Stimulated activated CD4-positive, alpha-beta T cell treated with anti-CD3 and anti-CD28 coated beads, TNF-alpha, amount 100 ng/mL, for 4 hours (primary cell): ENCODE data around the gene MTM1.

Experiments used
- DNase-seq, 3 experiments: peaks; one replicate each; pipeline ENCODE4 v3.0.0-alpha.2; 2020; ENCODE audit warnings: low read depth in 3 of 3

MTM1 gene

DNA sequence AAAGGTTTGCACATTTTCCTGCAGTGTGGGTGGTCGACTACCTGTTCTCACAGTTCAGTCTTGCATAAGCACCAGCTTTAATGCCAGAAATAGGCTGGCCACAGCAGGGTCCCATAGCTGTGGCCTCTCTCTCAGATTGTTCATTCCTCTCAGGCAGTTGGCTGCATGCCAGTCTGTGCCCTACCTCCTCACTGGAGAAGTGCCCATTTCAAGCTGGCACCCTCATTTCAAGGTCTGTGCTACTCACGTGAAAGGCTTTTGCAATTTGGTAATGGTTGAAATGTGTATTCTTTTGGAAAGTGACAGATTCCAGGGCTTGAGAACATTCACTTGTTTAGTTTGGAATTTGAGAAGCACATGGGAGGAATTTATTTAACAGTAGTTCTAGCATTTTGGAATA, 95.9 kb downstream of the MTM1 start:
- DNase-seq = no peak

DNA sequence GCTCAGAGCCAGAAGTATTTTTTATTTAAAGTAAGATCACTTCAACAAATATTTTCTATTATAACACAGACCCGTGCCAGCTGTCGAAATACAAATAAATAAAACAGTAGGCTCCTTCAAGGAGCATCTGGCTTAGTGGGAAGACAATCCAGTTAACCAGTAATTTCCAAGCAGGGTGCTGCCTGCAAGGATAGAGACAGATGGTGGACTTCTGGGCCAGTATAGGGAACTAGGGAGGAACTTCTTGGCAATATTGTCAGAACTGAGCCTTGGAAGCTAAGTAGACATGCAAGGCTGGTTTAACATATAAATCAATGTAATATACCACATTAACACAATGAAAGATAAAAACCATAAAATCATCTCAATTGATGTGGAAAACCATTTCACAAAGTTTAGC, 107.8 kb downstream of the MTM1 start:
- no peak for DNase-seq

DNA sequence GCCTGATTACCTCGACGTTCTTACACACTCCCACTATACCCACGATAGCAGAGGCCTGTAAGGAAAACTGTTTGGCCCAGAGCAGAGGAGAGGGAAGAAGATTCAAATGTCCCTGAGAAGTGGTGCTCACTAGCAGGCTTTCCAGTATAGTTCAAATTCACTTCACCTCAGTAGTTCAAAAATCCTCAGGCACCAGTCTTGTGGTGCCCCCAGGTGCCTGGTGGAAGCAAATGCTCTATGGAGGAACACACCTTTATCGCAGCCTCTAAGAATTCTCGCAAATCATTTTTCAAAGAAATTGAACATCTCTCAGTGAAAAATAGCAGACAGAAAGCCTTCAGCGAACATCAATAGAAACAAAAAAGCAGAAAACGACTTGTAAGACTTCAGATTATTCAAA, 112.6 kb downstream of the MTM1 start:
- DNase-seq = no peak

DNA sequence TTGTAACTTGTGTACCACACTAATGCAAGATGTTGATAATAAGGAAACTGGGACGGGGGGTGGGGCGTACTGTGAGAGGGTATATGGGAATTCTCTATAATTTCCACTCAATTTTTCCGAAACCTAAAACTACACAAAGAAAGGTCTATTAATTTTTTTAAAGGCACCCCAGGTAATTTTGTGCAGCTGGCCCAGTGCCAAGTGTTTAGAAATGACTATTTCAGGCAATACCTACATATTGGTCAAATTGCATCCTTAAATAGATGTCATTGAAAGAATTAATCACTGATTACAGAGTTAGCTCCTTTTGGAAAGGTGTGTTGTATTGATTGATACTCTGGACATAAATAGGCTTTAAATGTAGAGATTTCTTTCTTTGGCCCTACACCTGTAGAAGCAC, 114.7 kb downstream of the MTM1 start:
- no peak for DNase-seq

DNA sequence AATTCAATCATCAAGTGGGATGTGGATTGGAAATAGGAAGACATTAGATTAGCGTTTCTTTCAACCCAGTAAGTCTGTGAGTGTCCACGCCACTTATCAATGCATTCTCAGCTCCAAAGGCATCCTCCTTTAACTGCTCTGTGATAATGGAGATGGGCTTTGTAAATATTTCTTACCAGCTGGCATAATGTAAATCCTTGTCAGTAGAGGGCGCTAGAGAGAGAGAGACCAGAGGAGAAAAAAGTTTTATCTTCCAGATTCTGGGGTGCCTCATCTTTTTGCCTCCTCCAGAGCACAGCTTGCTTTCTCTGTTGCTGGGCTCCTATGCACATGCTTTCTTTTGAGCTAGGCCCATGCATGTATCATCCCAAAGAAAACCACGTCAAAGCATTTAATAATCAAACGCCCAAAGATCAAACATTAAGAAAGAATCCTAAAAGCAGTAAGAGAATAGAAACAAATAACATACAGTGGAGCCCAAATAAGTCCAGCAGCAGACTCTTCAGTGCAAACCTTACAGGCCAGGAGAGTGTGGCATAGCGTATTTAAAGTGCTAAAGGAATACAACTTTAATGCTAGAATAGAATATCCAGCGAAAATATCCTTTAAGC, 115.2 kb downstream of the MTM1 start:
- DNase-seq = no peak

DNA sequence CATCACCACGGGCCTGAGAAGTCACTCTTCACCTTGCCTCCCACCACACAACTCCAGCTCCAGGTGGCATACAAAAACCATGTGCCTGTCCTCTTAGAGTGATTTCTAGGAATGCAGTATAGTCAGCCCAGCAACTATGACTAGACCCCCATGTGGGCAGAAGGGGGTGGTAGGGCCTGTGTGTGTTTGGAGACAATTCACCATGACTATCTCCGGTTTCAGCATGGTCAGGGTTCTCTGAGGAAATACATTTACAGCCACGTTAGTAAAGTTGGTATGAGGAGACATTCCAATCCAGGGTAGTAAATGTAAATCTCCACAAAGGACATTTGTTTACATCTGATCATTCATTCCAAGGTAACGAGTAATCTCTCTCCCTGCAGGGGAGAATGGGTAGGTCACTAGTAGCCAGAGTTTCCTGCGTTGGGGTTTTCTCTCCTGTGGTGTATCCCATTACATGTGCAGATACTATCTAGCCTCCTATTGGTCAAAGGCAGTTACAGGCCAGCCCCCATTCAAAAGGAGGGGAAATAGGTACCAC, 120.6 kb downstream of the MTM1 start:
- DNase-seq = no peak

DNA sequence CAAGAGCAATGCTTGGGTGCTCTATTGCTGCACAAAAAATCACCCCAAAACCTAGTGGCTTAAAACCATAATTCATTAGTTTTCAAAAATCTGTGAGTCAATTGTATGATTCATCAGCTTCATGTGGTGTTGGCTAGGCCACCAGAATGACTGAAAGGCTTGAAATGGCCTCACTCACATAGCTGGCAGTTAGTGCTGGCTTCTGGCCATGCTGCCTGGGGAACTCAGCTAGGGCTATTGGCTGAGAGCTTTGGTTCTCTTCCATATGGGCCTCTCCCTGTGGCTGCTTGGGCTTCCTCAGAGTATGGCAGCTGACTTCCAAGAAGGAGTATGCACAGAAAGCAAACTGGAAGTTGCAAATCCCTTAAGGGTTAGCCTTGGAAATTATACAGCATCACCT, 121.7 kb downstream of the MTM1 start:
- no peak for DNase-seq

- no peak for DNase-seq
Measured at GRCh38 chrX:150692296-150692695, 123.9 kb downstream of the MTM1 start.

DNA sequence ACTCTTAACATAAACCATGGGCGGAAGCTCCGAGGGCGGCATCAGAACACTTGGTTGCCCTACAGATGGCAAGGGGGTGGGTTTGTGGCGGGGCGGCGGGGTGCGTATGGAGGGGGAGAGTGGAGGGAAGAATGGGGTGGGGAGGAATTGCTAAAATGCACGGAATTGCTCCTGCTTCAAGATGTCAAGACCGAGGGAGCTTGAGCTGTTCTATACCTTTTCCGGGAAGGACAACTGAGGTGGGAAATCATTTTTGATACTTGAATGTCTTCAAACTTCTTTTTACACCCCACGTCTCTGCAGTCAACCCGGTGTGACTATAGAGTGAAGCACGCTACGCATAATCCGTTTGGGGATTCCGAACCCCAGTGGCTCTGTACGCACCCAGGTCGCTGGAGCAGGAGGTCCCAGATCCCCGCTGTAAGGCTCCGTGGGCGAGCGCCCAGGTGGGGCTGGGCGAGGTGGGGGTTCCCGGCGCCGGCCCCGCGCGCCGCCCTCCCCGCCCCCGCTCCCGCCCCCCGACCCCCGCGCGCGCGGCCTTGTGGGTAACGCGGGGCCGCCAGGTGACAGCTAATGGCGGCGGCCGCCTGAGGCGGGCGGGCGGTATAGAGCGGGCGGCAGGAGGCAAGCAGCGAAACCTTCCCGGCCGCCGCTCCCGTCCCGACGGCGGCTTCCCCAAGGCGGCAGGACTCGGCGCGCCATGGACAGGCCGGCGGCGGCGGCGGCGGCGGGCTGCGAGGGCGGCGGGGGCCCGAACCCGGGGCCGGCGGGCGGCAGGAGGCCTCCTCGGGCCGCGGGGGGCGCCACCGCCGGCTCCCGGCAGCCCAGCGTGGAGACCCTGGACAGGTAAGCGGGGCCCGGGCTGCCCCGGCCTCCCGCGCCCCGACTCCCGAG, 124.7 kb downstream of the MTM1 start, which contains the start of gene MTMR1:
TSS of gene MTMR1 (plus strand) at position 566 of the 894 bp plus-strand sequence. CDS start at position 701, 135 bp downstream.
- DNase-seq = peak in 1 of 3 experiments; percentile 38

GRCh38 chrX:150693725-150694574, 125.5 kb downstream of the MTM1 start:
- DNase-seq = no peak

GRCh38 chrX:150694738-150695410, 126.5 kb downstream of the MTM1 start:
- no peak for DNase-seq

- no peak for DNase-seq
Measured at GRCh38 chrX:150696331-150696730, 127.9 kb downstream of the MTM1 start.

DNA sequence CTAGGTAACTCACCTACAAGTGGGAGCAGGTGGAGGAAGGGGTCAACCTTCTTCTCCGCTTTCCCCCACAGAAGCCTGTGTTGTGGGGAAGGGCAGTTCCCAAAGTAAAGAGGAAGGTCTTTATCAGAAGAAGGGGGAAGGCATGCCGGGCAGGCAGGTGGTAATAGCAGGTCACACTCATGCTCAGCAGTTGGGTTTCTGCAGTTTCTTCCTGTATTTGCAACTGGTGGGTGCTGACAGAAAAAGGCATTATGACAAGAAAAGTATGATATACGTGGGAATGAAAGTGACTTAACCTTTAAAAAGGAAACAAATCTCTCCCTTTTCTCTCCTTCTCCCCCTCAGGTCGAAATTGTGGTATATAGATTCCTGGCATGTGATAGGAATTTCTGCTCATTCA, 128.4 kb downstream of the MTM1 start:
- DNase-seq = no peak

DNA sequence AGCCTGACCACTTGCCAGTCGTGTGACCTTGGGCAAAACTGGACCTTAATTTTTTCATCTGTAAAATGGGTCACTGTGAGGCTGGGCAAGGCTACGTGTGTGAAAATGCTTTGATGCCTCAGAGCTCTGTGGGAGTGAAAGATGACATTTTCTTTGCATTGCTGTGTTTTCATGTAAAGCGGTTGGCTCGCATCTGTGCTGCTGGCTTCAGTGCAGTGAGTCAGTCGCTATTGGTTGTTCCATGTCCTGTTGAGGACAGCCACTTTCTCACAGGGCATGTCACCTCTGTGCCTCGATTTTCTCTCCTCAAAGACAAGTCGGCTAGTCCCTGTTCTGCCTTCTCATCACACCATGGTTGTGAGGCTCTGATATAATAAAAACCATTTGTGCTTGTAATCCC, 129.2 kb downstream of the MTM1 start:
- no peak for DNase-seq

- no peak for DNase-seq
Measured at GRCh38 chrX:150698981-150699380, 130.6 kb downstream of the MTM1 start.

- no peak for DNase-seq
Measured at GRCh38 chrX:150700107-150700506, 131.7 kb downstream of the MTM1 start.

- DNase-seq = no peak
Measured at GRCh38 chrX:150701377-150701776, 133.0 kb downstream of the MTM1 start.

DNA sequence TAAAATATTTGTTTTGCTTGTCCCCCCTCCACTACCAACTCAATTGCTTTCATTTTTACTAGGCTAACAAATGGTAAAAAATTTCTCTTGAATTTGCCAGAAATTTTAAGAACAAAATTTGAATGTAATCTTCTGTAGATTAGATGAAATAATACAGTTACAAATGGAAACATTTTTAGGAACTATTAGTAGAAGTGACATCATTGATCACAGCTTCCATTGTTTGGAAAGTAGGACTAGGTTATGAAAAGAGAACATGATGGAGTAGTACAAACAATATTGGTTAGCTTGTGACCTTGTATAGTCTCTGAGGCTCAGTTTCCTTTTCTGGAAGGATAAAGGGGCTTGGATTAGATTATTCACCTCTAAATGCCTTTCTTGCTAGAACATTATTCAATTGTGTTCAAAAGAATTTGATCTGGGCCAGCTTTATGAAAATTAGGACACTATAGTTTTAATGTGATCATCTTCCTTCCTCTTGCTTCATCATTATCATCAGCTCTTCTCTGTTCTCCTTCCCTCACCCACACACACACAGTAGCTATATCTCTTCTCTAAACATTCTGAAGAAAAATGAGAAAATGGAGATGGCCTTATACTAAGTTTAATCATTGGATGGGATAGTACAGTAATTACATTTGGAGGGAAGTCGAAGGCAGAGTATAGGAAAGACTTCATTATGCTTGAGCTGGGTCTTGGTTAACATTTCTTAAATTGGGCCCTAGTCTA, 134.7 kb downstream of the MTM1 start:
- DNase-seq = no peak

GRCh38 chrX:150703695-150703974, 135.2 kb downstream of the MTM1 start:
- no peak for DNase-seq

DNA sequence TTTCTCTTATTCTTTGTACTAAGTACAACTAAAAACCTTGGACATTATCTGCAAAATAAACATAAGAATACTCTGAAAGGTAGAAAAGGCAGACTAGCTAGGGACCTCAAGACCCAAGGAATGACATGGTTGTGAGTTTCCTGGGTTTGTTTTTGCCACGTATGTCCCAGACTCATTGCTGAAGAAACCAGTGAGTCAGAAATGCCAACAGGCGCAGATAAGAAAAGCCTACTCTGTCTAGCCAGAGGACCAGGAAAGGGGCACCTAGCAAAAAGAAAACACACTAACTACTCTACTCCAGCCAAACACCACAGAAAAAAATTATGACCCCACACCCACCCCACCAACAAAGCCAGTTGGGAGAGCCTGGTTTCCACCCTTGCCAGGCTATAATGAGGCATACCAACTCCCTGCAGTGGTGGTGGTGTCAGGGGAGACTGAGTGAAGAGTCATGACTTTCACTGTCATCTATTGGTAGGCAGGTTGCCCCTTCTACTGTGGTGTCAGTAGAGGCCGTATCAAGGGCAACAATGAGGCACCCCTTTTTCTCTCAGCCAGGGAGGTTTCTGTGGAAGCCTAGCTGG, 135.7 kb downstream of the MTM1 start:
- DNase-seq = no peak

DNA sequence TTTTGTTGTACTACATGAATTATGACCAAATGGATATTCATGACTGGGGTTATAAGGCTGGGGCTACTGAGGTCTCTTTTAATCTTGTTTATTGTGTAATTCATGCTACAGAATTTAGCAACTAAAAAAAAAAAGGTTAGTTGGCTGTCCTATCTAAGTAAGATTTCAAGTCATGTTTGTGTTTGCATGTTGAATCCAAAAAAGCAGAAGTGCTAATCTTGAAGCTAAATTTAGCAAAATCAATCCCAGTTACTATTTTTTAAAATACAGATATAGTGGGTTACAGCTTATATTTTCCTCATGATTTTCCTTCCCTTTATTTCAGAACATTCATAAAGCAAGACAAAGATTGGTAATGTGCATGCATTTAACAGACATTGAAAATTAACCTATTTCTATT, 144.2 kb downstream of the MTM1 start:
- no peak for DNase-seq
